Lower lobe of right lung (tissue), 2 donors: Measurements from ENCODE around the gene TNXB. TPM values are rescaled to one million over a fixed set of nuclear protein-coding genes. Genes with fewer than 3 reads are reported as not detected.

ENCODE experiments used
- ATAC-seq, 2 donors: fragments of 200-7000 bp; cut with Tn5 transposase; one replicate each; pipeline ENCODE4 v1.9.1; 2020 to 2022; ENCODE audit warnings: mild to moderate bottlenecking in 2 of 2, moderate library complexity in 2 of 2
- DNase-seq: peaks from one replicate; pipeline ENCODE4 v3.0.0-alpha.2; 2020
- H3K27ac ChIP-seq: fragments of 200-600 bp; one replicate; pipeline ENCODE4 v1.8.0; 2022
- H3K27me3 ChIP-seq: fragments of 200-600 bp; one replicate; pipeline ENCODE4 v1.8.0; 2022; ENCODE audit warnings: low read depth
- H3K36me3 ChIP-seq: fragments of 200-600 bp; one replicate; pipeline ENCODE4 v1.8.0; 2022; ENCODE audit warnings: mild to moderate bottlenecking
- H3K4me1 ChIP-seq: fragments of 200-600 bp; one replicate; pipeline ENCODE4 v1.8.0; 2022
- H3K4me3 ChIP-seq: fragments of 200-600 bp; one replicate; pipeline ENCODE4 v1.8.0; 2022; ENCODE audit warnings: mild to moderate bottlenecking
- H3K9me3 ChIP-seq: fragments of 200-600 bp; one replicate; pipeline ENCODE4 v1.8.0; 2022
- intact Hi-C: fragments of 100-400 bp; cut with DNase I; formaldehyde crosslinking; loops from one replicate; pipeline ENCODE4 v1.11.0; 2022
- total RNA-seq: library from RNA; stranded (reverse); fragmentation: NEBNext Ultra II Directional; extraction: Animal tissue kit (Norgen Biotek cat#: 25700); gene quantifications from one replicate; pipeline ENCODE4 v1.2.1, GENCODE V29; 2021
- TF ChIP-seq, protein P1 (sequence below): fragments of 200-600 bp; IDR thresholded peaks from one replicate; pipeline ENCODE4 v1.8.0; 2022; ENCODE audit warnings: antibody characterized with exemption, mild to moderate bottlenecking
- donor health status: DM: no; HTN: yes; CAD: no; lungs with severe emphysema.

TNXB gene
- total RNA-seq, 1 donor from 2014 or later, result 120 TPM

- peaks cover 40% of the 10 kb centered on the region for H3K36me3 ChIP-seq
- intact Hi-C loops, result no loop called here
- ATAC-seq, result peak; percentile 86 to 90
- DNase-seq, result peak; percentile 88
- TF ChIP-seq, protein P1, sequence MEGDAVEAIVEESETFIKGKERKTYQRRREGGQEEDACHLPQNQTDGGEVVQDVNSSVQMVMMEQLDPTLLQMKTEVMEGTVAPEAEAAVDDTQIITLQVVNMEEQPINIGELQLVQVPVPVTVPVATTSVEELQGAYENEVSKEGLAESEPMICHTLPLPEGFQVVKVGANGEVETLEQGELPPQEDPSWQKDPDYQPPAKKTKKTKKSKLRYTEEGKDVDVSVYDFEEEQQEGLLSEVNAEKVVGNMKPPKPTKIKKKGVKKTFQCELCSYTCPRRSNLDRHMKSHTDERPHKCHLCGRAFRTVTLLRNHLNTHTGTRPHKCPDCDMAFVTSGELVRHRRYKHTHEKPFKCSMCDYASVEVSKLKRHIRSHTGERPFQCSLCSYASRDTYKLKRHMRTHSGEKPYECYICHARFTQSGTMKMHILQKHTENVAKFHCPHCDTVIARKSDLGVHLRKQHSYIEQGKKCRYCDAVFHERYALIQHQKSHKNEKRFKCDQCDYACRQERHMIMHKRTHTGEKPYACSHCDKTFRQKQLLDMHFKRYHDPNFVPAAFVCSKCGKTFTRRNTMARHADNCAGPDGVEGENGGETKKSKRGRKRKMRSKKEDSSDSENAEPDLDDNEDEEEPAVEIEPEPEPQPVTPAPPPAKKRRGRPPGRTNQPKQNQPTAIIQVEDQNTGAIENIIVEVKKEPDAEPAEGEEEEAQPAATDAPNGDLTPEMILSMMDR, result peak; percentile 59
- H3K27ac ChIP-seq, result peak overlapping the region; percentile 76
- no peaks in the 10 kb centered on the region for H3K9me3 ChIP-seq
- H3K4me1 ChIP-seq, result peaks cover 44% of the 10 kb centered on the region
- H3K27me3 ChIP-seq, result peaks cover 18% of the 10 kb centered on the region
- H3K4me3 ChIP-seq, result no peak overlapping the region
Measured at GRCh38 chr6:32087574-32088486, 21.3 kb downstream of the TNXB start.

- Histone ChIP-seq H3K36me3 (peaks cover 35% of the 10 kb centered on the region), H3K27ac (peak overlapping the region; percentile 76), H3K9me3 (no peaks in the 10 kb centered on the region), H3K4me1 (peaks cover 43% of the 10 kb centered on the region), H3K4me3 (no peak overlapping the region), H3K27me3 (peaks cover 18% of the 10 kb centered on the region)
- TF ChIP-seq, protein P1, result no peak
- intact Hi-C loops, result no loop called here
- ATAC-seq, result peak; percentile 31 to 39
- no peak for DNase-seq
Measured at GRCh38 chr6:32086661-32087573, 22.2 kb downstream of the TNXB start.

DNA sequence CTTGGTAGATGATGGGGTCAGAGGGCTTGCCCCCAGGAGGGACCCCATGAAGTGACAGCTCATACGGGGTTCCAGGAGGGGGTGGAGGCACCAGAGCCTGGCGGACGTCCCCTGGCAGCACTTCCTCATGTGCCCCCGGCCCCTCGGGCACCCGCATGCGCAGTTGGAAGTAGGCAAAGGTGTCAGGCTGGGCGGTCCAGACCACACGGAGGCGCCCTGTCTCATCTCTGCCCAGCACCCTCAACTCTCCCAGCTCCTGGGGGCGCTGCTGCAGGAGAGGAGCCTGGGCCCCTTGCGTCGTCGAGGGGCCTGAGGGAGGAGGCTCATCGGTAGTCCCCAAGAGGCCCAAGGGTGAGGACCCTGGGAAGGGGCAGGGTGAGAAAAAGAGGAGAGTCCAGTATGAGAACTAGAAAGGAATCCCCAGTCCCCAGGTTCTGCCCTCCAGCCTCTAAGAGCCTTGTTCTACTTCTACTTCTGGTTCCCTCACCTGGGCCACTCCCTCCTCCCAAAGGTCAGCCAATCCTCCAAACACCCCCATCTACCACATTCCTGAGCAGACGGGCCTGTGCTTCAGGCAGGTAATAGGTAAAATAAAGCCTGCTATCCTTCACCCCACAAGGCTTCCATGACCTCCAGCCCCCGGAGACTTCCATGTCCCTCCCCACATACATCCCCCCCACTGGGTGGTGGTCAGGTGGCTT, 23.2 kb downstream of the TNXB start:
- ATAC-seq, result no peak
- H3K9me3 ChIP-seq, result no peaks in the 10 kb centered on the region
- no peak overlapping the region for H3K4me3 ChIP-seq
- DNase-seq, result no peak
- intact Hi-C loops, result no loop called here
- TF ChIP-seq, protein P1, result no peak
- peaks cover 38% of the 10 kb centered on the region for H3K36me3 ChIP-seq
- H3K27ac ChIP-seq, result peak overlapping the region; percentile 76
- peaks cover 18% of the 10 kb centered on the region for H3K27me3 ChIP-seq
- H3K4me1 ChIP-seq, result peaks cover 42% of the 10 kb centered on the region

DNA sequence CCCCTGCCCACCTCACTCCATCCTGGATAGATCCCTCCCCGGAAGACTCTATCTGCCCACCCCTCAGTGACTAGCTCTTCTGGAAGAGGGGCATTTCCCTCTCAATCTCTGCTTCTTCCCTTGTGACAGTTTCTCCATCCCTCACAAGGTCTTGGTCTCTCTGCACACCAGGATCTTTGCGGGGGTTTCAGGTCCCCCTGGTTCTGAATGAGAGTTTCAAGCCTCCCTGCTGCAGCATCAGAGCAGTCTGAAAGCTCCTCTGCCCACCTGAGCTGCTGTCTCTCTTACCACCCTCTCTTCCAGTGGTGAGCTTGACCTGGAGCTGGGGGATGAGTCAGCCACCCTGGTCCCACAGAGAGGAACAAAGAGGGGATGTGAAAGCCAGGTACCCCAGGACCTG, 24.4 kb downstream of the TNXB start:
- Histone ChIP-seq H3K36me3 (peaks cover 39% of the 10 kb centered on the region), H3K4me1 (peaks cover 42% of the 10 kb centered on the region), H3K9me3 (no peaks in the 10 kb centered on the region), H3K27ac (no peak overlapping the region), H3K4me3 (no peak overlapping the region), H3K27me3 (peaks cover 18% of the 10 kb centered on the region)
- TF ChIP-seq, protein P1, result no peak
- intact Hi-C loops, result no loop called here
- no peak for ATAC-seq
- DNase-seq, result no peak
